Hepatocyte (in vitro differentiated cells): Measurements from ENCODE around the gene KCNQ5. TPM values are rescaled to one million over a fixed set of nuclear protein-coding genes. Genes with fewer than 3 reads are reported as not detected.

ENCODE experiments used
- DNase-seq: peaks from one replicate; pipeline ENCODE4 v3.0.0-alpha.2; 2016; ENCODE audit warnings: low spot score
- H2AFZ ChIP-seq: fragments of 200-600 bp; sonication (generic); 2 replicates; pipeline ENCODE4 v1.6.0; 2016; ENCODE audit warnings: antibody characterized with exemption, mild to moderate bottlenecking
- H3K27ac ChIP-seq: fragments of 200-600 bp; sonication (generic); 2 replicates; pipeline ENCODE4 v1.5.1; 2016; ENCODE audit warnings: mild to moderate bottlenecking
- H3K27me3 ChIP-seq: fragments of 200-600 bp; sonication (generic); 2 replicates; pipeline ENCODE4 v1.6.1; 2016
- H3K36me3 ChIP-seq: fragments of 200-600 bp; sonication (generic); replicated peaks from 2 replicates; pipeline ENCODE4 v1.5.1; 2016; ENCODE audit warnings: low read depth; ENCODE audit not compliant: insufficient read depth
- H3K4me1 ChIP-seq: fragments of 200-600 bp; sonication (generic); 2 replicates; pipeline ENCODE4 v1.5.1; 2016; ENCODE audit warnings: mild to moderate bottlenecking, moderate library complexity; ENCODE audit not compliant: insufficient read depth
- H3K4me2 ChIP-seq: fragments of 200-600 bp; sonication (generic); 2 replicates; pipeline ENCODE4 v1.6.0; 2016
- H3K4me3 ChIP-seq: fragments of 200-600 bp; sonication (generic); 2 replicates; pipeline ENCODE4 v1.5.1; 2016; ENCODE audit warnings: mild to moderate bottlenecking
- H3K79me2 ChIP-seq: fragments of 200-600 bp; sonication (generic); 2 replicates; pipeline ENCODE4 v1.6.0; 2017; ENCODE audit warnings: mild to moderate bottlenecking
- H3K9me2 ChIP-seq: fragments of 200-600 bp; sonication (generic); replicated peaks from 2 replicates; pipeline ENCODE4 v1.6.0; 2017; ENCODE audit warnings: mild to moderate bottlenecking; ENCODE audit not compliant: insufficient read depth
- H3K9me3 ChIP-seq: fragments of 200-600 bp; sonication (generic); 2 replicates; pipeline ENCODE4 v1.5.1; 2016; ENCODE audit warnings: low read depth, mild to moderate bottlenecking
- H4K20me1 ChIP-seq: fragments of 200-600 bp; sonication (generic); 2 replicates; pipeline ENCODE4 v1.6.0; 2016; ENCODE audit warnings: mild to moderate bottlenecking; ENCODE audit not compliant: insufficient read depth, poor library complexity, severe bottlenecking
- EZH2 ChIP-seq: fragments of 200-600 bp; sonication (generic); IDR thresholded peaks from 2 replicates; pipeline ENCODE4 v1.6.1; 2016; ENCODE audit warnings: antibody characterized with exemption, mild to moderate bottlenecking, borderline replicate concordance
- EZH2phosphoT487 ChIP-seq: fragments of 200-600 bp; sonication (generic); IDR thresholded peaks from one replicate; pipeline ENCODE4 v1.6.1; 2018; ENCODE audit warnings: antibody characterized with exemption, mild to moderate bottlenecking, low read depth, moderate library complexity; ENCODE audit not compliant: unreplicated experiment, severe bottlenecking
- WGBS: methylation state at CpG from one replicate; pipeline ENCODE4 v1.1.6; 2016; ENCODE audit warnings: low lambda C conversion rate; ENCODE audit errors: missing lambda C conversion rate; 5-methylcytosine and 5-hydroxymethylcytosine counted together
- polyA plus RNA-seq: library from polyadenylated mRNA; unstranded; fragments of >200 nt; fragmentation: Nextera tagmentation; extraction: Ambion mirVana; gene quantifications from 2 replicates; pipeline ENCODE4 v1.2.1, GENCODE V29; 2016
- total RNA-seq: library from RNA; depleted of rRNA; stranded (reverse); fragments of >200 nt; gene quantifications from 2 replicates; pipeline ENCODE4 v1.2.3, GENCODE V29; 2014
- TF ChIP-seq, protein P1 (sequence below): fragments of 200-600 bp; sonication (generic); IDR thresholded peaks from 2 replicates; pipeline ENCODE4 v1.5.1; 2016; ENCODE audit warnings: antibody characterized with exemption, mild to moderate bottlenecking; ENCODE audit not compliant: poor library complexity

The KCNQ5 gene
- total and polyA plus RNA-seq, 2 experiments from 2014 or later, result 1.6 to 2.0 TPM

DNA sequence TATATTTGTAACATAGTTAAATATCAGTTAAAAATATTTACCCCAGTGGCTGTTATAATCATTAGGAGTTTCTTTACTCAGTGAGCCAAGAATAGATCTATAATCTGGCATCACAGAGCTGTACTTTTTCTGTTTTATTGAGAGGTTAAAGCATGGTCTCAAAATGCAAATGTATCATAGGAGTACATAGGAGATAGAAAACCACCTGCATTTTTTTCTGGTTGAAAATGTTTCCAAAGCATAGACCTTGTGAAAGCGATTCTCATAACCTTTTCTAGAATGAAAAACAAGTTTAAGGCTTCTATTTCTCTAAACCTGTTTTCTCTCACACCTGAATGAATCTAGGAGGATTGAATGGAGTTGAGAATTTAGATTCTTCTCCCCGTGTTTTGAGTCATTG lies 14.4 kb downstream of the KCNQ5 start:
- WGBS, result 67% methylated on average over 2 of the region's 2 CpGs
- no peak overlapping the region for H3K27ac ChIP-seq

DNA sequence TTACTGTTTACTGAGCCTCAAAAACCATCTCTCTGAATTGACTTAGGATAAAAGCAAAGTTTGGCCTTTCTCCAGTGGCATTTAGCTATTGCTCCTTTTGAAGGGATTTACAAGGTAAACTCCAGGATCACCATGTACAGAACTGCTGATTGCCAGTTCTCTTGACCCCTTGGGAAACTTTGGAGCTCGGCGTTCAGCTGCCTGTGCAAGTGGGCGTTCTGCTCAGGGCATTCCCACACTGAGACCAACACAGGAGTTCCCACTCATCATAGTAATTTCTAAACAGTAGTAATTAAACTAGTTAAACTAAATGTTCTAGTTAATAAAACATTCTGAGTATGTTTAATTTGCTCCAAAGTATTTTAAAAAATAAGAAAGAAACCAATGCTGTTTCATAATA lies 14.9 kb downstream of the KCNQ5 start:
- Histone ChIP-seq H3K27ac (no peak overlapping the region), H3K27me3 (no peaks in the 10 kb centered on the region), H3K4me2 (no peak overlapping the region), H3K79me2 (no peaks in the 10 kb centered on the region), H3K4me1 (no peaks in the 10 kb centered on the region), H3K9me2 (no peaks in the 10 kb centered on the region), H3K36me3 (no peaks in the 10 kb centered on the region), H4K20me1 (no peaks in the 10 kb centered on the region), H3K4me3 (no peak overlapping the region), H3K9me3 (no peaks in the 10 kb centered on the region), H2AFZ (no peak overlapping the region)
- no peak for DNase-seq
- TF ChIP-seq, protein P1, sequence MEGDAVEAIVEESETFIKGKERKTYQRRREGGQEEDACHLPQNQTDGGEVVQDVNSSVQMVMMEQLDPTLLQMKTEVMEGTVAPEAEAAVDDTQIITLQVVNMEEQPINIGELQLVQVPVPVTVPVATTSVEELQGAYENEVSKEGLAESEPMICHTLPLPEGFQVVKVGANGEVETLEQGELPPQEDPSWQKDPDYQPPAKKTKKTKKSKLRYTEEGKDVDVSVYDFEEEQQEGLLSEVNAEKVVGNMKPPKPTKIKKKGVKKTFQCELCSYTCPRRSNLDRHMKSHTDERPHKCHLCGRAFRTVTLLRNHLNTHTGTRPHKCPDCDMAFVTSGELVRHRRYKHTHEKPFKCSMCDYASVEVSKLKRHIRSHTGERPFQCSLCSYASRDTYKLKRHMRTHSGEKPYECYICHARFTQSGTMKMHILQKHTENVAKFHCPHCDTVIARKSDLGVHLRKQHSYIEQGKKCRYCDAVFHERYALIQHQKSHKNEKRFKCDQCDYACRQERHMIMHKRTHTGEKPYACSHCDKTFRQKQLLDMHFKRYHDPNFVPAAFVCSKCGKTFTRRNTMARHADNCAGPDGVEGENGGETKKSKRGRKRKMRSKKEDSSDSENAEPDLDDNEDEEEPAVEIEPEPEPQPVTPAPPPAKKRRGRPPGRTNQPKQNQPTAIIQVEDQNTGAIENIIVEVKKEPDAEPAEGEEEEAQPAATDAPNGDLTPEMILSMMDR, result no peak
- no peak for TF ChIP-seq EZH2
- TF ChIP-seq EZH2phosphoT487, result no peak
- 71% methylated on average over 3 of the region's 3 CpGs for WGBS

More for the DNA sequence above, 14.4 kb downstream of the KCNQ5 start:
- no peaks in the 10 kb centered on the region for H3K27me3 ChIP-seq
- no peak for DNase-seq
- H3K4me2 ChIP-seq, result no peak overlapping the region
- no peak overlapping the region for H2AFZ ChIP-seq
- H3K36me3 ChIP-seq, result no peaks in the 10 kb centered on the region
- no peaks in the 10 kb centered on the region for H4K20me1 ChIP-seq
- H3K4me3 ChIP-seq, result no peak overlapping the region
- H3K4me1 ChIP-seq, result no peaks in the 10 kb centered on the region
- H3K9me2 ChIP-seq, result no peaks in the 10 kb centered on the region
- no peaks in the 10 kb centered on the region for H3K79me2 ChIP-seq
- no peaks in the 10 kb centered on the region for H3K9me3 ChIP-seq
- no peak for TF ChIP-seq EZH2phosphoT487
- TF ChIP-seq, protein P1, result no peak

DNA sequence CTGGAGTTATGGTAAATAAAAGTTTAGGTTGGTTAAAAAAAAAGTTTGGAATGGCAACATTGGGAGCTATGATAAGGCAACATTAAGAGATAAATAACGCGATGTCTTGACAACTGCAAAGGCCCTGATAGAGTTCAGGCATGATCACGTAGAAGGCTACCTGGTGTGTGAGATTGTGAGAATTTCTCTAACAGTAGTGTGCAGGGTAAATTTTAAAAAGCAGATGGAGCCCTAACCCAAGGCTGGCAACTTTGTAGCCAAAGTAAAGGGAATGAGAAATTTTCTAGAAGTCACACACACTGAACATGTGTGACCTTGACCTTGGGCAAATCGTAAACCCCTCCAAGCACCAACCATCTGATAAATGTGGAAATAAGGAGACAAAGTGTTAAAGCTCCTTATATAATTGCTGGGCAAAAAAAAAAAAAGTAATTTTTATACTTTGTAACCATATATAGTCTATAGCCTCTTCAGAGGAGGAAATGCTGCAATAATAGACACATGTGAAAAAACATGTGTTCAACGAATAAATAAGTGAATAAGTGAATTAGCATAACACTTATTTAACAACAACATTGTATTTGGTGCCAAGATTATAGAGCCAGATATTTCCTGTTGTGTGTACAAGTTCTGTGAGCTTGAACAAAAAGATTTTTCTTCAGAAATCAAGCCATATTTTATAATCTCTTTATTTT lies 18.2 kb downstream of the KCNQ5 start:
- WGBS, result 69% methylated on average over 5 of the region's 5 CpGs
- TF ChIP-seq, protein P1, result no peak
- TF ChIP-seq EZH2 (no peak), EZH2phosphoT487 (no peak)
- H3K4me3 ChIP-seq, result no peak overlapping the region
- H4K20me1 ChIP-seq, result no peaks in the 10 kb centered on the region
- no peaks in the 10 kb centered on the region for H3K79me2 ChIP-seq
- H3K4me1 ChIP-seq, result no peaks in the 10 kb centered on the region
- DNase-seq, result no peak
- no peaks in the 10 kb centered on the region for H3K9me2 ChIP-seq
- H3K27ac ChIP-seq, result no peak overlapping the region
- H2AFZ ChIP-seq, result no peak overlapping the region
- no peaks in the 10 kb centered on the region for H3K9me3 ChIP-seq
- no peaks in the 10 kb centered on the region for H3K27me3 ChIP-seq
- H3K36me3 ChIP-seq, result no peaks in the 10 kb centered on the region
- H3K4me2 ChIP-seq, result no peak overlapping the region

DNA sequence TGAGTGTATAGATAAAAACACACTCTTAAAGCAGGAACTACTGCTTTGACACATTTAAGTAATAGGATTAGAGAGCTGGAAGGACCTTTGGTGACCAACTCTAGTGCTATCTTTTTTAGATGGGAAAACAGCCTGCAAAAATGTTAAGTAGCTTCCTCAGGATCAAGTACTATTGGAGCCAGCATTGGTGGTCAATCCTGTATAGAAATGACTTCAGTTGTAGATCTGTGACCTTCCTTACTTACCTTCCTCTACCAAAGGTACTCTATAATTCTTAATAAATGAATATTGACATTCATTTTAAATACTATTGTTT lies 18.7 kb downstream of the KCNQ5 start:
- Histone ChIP-seq H3K9me2 (no peaks in the 10 kb centered on the region), H3K27me3 (no peaks in the 10 kb centered on the region), H3K27ac (no peak overlapping the region), H3K9me3 (no peaks in the 10 kb centered on the region), H3K4me1 (no peaks in the 10 kb centered on the region), H3K4me3 (no peak overlapping the region), H3K36me3 (no peaks in the 10 kb centered on the region), H4K20me1 (no peaks in the 10 kb centered on the region), H2AFZ (no peak overlapping the region), H3K79me2 (no peaks in the 10 kb centered on the region), H3K4me2 (no peak overlapping the region)
- DNase-seq, result no peak
- TF ChIP-seq EZH2 (no peak), EZH2phosphoT487 (no peak)
- TF ChIP-seq, protein P1, result no peak
